CD4-positive, alpha-beta T cell treated with Interleukin-10 for 1 hour (primary cell): ENCODE results near the gene GP9.

Experiments
- DNase-seq: peaks from one replicate; pipeline ENCODE4 v3.0.0-alpha.2; 2020

The GP9 gene

DNA sequence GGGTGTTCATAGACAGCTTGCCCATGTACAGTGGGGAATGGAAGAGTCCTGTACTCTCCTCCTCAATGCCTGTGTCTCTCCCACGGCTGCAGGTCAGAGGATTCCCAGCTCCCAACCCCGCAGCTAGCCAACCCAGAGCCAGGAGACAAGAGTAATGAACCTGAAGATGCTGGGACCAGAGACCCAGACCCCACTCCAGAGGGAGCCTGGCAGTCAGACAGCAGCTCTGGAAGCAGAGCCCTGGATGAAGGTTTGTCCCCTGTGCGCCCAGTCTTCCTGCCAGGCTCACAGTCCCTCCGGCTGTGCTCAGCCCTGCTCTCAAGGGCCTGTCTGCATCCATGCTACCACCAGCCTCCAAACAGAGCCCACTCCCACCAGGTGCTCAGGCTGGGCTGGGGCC lies 30.0 kb upstream of the GP9 start:
- DNase-seq = no peak

GRCh38 chr3:129031476-129032215 lies 28.9 kb upstream of the GP9 start:
- DNase-seq = no peak

DNA sequence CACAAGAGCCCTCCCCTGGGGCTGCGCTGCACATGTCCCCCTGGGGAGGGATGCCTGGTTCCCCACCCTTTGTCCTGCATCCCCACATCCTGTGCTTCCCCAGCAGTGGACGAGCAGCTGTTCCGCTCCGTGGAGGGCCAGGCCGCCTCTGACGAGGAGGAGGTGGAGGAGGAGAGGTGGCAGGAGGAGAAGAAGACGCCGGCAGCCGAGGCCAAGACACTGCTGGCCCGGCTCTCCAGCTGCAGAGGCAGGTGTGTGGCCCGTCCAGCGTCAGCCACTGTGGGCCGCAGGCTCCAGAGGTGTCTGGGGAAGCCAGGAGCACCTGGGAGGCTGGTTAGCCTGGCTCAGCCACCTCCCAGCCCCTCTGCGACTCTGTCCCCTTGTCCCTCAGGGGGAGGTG lies 27.9 kb upstream of the GP9 start:
- no peak for DNase-seq

- no peak for DNase-seq
These were observed 27.4 kb upstream of the GP9 start for GRCh38 chr3:129033151-129033550.

GRCh38 chr3:129033633-129034321 lies 26.8 kb upstream of the GP9 start:
- no peak for DNase-seq

GRCh38 chr3:129034642-129035041 lies 25.9 kb upstream of the GP9 start:
- DNase-seq = no peak

- no peak for DNase-seq
These were observed 25.0 kb upstream of the GP9 start for GRCh38 chr3:129035360-129036221.

DNA sequence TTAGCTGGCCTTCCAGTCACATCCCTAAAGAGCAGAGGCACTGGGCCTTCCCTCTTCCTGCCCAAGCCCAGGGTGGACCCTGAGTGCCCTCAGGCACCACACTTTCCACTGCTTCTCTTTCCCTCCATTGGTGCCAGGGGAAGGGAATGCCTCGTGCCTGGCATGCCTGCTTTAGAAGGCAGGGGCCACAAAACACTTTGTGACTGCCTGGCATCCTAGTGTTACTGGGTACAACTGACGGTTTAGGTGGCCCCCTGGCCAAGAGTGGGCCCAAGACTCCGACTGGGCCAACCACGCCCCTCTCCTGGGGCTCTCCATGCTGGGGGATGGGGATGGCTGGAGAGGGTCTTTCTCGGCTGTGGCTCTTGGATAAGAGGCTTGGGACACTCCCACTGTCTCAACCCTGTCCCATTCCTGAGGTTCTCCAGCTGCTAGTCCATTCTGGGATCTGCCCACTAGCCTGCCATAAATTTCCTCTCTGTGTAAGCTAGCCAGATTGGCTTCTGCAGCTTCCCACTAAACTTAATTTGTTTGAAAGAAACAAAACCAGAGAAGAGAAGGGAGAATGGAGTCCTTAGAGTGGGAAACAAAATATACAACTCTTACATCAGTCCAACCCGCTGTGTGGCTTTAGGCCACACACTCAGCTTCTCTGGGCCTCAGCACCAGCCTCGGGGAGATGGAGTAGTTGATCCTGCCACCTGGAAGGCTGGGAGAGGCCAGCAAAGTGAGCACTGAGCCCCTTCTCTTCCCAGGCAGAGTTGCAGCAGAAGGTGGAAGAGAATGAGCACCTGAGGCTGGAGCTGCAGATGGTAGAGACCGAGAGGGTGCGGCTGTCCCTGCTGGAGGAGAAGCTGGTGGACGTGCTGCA lies 24.1 kb upstream of the GP9 start:
- no peak for DNase-seq

DNA sequence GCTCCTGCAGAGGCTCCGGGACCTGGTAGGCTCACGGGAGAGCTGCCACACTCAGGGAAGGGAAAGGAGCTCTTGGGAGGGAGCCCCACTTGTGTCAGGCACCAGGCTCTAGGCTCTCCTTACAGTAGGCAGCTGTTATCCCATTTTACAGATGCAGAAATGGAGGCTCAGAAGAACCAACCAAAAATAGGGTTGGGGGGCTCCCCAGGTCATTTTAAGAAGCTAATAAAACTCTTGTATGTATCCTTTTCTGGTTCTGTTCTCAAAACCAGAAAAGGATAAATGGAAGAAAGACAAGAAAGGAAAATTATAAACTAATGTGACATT lies 23.5 kb upstream of the GP9 start:
- no peak for DNase-seq

- DNase-seq = no peak
These were observed 22.3 kb upstream of the GP9 start for GRCh38 chr3:129038121-129038855.

DNA sequence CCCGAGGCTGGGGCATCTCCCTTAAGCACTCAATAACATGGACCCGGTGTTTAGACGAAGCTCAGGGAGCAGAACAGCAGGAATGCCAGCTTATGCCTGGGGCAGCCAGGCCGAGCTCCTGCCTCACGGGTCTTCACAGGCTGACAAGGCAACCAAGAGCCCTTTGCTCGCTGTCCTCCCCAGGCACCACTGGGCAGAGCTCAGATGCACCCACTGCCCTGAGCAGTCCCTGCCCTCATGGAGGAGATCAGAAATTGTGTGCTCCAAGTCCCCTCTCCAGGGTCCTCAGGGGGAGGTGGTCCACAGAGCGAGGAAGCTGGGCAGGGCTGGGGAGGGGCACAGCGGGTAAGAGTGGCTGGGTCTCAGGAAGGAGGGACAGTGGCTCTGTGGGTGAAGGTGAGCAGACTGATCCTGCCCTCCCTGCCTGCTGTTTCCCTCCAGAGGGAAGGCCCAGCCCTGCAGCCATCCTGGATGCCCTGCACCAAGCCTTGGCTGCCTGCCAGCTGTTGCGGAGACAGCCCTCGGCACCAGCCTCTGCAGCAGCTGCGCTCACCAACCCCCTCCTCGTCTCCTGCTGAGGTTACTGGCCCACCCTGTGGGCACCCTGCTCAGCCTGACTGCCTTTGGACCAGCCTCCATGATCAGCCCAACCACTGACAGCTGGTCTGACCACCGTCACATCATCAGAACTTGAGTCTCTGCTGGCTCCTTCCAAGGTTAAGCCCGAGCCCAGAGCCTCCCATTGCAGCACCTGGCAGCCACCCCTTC lies 21.1 kb upstream of the GP9 start:
- DNase-seq = no peak

DNA sequence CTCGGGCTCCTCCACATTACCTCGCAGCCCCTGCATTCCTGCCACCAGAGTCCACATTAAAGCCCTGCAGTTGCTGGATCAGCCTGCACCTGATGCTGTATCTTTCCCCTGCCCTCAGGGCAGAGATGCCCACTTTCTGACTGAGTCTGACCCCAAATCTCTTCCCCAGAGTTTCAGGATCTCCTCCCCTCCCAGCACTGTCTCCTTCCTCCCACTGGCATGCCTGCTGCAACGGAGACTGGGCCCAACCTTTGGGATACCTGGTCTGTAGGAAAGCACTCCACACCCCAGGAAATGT lies 20.6 kb upstream of the GP9 start:
- no peak for DNase-seq

DNA sequence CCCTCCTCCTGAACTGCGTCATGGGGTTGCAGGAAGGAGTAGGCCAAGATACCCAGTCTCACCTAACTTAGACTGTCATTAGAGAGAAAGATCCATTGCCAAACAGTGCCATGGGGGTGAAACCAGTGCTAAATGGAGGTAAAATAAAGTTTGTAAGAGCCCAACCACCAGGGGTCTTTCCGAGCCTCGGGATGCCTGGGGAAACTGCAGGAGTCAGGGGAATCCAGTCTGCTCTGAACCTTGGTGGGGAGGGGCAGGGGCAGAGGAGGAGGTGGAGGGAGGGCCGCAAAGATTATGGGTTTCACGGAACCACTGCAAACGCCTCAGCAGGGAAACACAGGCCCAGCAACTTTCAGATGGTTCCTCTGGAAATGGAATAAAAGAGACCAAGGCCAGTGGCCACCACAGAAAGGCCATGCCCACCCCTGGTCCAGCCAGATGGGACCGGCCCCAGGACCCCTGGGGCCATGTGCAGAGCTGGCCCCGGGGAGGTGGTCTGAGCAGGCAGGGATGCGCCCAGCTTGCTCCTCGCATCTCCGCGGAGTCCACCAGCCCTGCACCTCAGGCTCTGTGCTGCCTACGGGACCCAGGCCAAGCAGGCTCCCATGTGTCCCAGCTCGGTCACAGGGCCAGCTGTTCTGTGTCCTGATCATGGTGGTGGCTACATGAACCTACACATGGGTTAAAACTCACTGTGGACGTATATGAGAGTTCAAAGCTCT lies 19.8 kb upstream of the GP9 start:
- no peak for DNase-seq

DNA sequence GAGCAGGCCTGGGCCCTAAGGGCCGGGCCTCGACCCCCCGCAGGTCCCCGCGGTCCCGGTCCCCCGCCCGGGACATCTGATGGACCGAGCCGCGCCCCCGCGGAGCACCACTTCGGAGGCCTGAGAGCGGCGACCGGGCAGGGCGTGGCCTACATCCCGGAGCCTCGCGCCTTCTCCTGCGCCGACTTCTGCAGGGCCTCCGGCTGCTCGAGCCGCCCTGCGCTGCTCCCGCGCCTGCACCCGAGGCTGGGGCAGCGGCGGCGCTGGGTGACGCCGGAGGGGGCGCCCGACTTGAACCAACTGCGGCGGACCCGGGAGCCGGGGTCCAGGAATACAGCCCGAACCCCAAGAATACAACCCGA lies 14.9 kb upstream of the GP9 start:
- peak; percentile 31 for DNase-seq

GRCh38 chr3:129046037-129046731 lies 14.4 kb upstream of the GP9 start:
- no peak for DNase-seq

DNA sequence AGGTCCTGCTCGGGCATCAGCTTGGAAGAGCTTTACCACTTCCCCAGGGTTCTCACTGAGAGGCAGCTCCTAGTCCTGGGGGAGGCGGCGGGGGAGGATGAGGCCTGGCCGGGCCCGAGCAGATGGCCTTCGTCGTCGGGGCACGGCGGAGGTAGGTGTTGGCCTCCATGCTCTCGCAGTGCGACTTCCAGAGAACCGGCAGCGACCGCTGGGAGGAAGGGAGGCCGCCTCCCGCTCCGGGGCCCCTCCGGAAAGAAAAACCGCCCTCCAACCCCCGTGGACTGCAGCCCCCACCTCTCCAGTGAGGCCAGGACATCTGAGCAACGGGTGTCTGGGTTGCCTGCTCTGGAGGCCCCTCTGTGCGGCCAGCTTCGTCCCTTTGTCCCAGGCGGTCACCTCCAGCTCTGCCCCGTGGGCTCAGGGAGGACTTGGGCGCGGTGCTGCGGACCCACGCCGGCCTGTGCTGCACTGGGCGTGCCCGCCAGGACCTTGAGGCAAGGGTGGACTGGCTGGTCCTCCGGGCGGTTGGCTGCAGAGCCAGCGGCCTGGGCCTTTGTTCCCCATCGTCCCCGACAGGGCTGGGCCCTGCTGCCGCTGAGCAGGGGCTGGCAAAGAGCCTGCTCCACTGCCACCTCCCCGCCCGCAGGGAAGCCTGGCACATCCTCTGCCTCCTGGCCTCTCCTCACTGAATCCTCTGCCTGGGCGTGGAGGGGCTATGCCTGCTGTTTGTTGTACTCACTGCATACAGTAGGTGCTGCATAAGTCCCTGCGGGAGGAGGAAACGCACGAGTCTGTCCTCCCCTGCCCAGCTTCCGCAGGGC lies 13.6 kb upstream of the GP9 start:
- DNase-seq = no peak

GRCh38 chr3:129047553-129047839 lies 13.1 kb upstream of the GP9 start:
- no peak for DNase-seq

DNA sequence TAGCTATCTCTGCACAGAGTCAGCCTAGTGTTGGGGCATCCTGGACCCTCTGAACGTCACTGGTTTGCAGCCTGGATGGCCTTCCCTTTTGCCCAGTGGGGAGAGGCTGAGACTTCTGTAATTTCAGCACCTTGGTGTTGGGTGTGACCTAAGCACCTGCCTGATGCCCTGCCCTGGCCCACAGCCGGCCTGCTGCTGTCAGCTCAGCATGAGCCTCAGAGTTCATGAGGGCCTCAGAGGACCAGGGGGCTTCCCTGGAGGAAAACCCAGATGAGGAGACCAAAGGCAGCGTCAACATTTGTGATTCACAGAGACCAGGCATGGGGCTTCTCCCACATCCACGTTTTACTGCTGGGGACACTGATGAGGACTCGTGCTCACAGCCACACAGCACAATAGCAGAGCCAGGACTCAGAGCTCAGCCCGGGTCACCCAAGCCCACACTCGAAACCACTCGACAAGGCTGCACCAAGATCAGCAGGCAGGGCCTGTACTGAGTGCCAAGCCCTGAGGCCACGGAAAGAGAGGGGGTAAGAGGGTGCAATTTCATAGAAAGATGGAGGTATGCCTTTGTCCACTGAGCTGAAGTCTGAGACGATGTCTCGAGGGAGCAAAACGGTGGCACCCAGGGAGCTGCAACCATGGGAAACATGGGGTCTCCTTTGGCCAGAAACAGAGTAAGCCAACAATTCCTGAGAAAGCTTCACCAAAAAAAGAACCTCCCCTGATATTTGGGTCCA lies 9.9 kb upstream of the GP9 start:
- no peak for DNase-seq

DNA sequence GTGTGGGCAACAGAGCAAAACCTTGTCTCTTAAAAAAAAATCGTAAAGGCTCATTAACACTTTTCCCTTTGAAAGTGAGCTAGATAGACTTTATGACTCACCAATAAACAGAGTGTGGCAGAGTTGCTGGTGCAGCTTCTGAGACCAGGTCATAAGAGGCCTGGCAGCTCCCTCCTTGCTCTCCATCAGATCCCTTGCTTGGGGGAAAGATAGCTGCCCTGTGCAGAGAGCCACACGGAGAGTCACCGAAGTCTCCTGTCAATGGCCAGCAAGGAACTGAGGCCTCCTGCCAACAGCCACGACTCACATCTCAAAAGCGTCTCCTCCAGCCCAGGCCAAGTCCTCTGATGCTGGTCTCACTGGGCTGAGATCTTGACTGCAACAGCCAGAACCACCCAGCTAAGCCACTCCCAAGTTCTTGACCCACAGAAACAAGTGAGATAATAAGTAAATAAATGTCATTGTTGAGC lies 8.7 kb upstream of the GP9 start:
- no peak for DNase-seq
